ENCODE results near the gene C3AR1. TPM values are rescaled to one million over a fixed set of nuclear protein-coding genes. Genes with fewer than 3 reads are reported as not detected.
"Not testable (repeated sequence)": the region's sequence is repeated elsewhere in the genome, so short reads cannot be mapped to it uniquely, and the experiment has no call there.

The C3AR1 gene
- total RNA-seq, 1 experiment from 2014 or later: not detected

DNA sequence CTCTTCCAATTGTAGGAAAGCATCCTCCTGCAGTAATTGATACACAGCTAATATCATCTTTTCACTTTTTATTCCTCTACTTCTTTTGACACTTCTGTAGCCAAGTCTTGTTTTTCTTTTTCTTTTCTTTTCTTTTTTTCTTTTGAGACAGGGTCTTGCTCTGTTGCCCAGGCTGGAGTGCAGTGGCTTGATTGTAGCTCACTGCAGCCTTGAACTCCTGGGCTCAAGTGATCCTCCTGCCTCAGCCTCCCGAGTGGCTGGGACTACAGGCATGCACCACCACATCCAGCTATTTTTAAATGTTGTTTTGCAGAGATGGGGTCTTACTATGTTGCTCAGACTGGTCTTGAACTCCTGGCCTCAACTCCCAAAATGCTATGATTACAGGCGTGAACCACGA is 5.7 kb upstream of the C3AR1 start:
- DNase-seq (ENCODE audit: low read depth); in situ Hi-C loops (cut with HindIII; ENCODE audit: low pct_unique_long_range_greater_than_20kb, low sequenced_read_pairs): not testable (repeated sequence)

DNA sequence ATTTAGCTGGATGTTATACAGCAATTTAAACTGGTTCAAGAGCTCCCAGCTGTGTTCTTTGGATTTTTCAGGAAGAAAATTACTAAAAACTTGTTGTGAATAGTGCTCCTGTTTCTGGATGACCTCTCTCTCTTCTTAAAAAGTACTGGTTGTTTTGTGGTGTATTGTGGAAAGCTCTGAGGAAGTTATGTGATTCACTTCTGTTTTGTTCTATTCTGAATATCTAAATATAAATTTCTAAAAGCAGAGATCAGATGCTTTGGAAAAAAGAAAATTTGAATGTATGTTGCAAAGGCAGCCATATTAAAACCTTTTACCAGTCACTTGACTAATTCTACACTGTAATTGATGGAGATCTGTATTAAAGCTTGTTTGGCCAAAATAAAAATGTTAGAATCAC is 3.4 kb upstream of the C3AR1 start:
- no peak for DNase-seq (ENCODE audit: low read depth)
- in situ Hi-C loops (cut with HindIII; ENCODE audit: low pct_unique_long_range_greater_than_20kb, low sequenced_read_pairs): no loop called here

DNA sequence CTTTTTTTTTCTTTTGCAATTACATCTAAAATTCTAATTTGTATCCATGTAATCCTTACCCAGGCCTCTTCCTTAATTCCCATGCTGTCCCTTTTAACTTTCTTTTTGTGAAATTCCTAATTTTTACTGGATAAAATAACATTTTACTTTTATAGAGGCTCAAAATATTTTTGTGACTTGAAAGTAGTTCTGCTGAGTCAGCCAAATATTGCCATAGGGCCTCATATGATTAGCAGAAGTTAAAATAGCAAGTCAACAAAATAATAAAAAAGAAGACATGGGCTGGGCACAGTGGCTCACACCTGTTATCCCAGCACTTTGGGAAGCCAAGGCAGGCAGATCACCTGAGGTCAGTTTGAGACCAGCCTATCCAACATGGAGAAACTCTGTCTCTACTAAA is 2.0 kb downstream of the C3AR1 start:
- in situ Hi-C loops (cut with HindIII; ENCODE audit: low pct_unique_long_range_greater_than_20kb, low sequenced_read_pairs): no loop called here
- no peak for DNase-seq (ENCODE audit: low read depth)

DNA sequence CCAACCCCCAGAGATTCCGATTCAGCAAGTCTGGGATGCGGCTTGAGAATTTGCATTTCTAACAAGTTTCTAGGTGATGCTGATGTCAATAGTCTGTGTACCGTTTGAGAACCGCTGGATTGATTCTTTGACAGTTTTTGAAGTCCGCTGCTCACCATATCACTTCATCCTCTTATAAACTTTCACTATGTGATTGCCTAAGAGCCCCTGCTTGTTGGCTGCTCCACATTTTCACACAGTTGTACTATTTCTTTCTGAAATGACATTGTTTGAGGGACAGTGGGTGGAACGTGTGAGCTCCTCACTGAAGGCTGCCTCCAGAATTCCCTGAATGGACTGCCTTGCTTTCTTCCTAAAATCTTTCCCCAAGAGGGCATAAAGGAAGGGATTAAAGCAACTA is 7.7 kb downstream of the C3AR1 start:
- no peak for DNase-seq (ENCODE audit: low read depth)
- in situ Hi-C loops (cut with HindIII; ENCODE audit: low pct_unique_long_range_greater_than_20kb, low sequenced_read_pairs): no loop called here

DNA sequence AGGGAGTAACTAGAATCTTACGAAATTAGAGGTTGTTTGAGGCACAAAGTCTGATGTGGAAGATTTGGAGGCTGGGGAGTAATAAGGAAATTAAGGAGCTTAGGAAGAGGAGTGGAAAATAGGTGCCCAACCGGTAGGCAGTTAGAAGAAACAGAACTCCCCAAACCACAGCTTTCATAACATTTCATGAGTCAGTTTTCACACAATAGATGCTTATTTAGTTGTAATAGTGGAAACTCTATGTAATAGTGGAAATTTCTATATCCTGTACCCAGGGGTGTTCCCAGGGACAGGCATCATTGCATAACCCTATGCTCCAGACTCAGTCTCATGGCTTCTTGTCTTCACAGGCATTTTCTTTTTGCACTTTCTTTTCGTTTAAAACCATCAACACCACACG is 8.3 kb downstream of the C3AR1 start:
- no peak for DNase-seq (ENCODE audit: low read depth)
- in situ Hi-C loops (cut with HindIII; ENCODE audit: low pct_unique_long_range_greater_than_20kb, low sequenced_read_pairs): no loop called here

DNA sequence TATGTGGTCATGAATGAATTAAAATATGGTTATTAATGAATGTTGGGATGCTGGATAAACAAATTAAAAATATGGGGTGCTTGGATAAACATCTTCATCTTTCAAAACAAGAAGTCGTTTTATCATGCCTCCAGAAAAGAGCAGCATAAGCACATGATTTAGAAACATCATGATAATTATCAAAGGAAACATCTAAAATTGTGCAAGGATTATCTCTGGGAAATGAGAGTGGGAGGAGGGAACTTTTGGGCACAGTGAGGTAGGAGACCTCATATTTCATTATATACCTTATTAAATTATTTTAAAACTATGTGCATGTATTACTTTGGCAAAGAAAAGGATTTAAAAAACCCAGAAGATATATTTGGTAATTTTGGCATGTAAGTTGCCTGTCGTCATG is 8.9 kb downstream of the C3AR1 start:
- in situ Hi-C loops (cut with HindIII; ENCODE audit: low pct_unique_long_range_greater_than_20kb, low sequenced_read_pairs): no loop called here

DNA sequence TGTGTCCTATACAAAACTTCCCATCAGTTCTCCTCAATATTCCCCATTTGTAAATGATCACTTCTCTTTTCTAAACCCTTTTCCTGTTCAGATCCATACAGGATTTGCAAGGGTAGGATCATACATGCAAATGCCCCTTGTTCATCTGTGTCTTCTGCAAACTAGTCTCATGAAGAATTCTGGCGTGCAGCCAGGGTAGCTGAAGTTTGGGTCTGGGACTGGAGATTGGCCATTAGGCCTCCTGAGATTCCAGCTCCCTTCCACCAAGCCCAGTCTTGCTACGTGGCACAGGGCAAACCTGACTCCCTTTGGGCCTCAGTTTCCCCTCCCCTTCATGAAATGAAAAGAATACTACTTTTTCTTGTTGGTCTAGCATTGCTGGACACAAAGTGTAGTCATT is 11.3 kb downstream of the C3AR1 start:
- in situ Hi-C loops (cut with HindIII; ENCODE audit: low pct_unique_long_range_greater_than_20kb, low sequenced_read_pairs): no loop called here

More for the DNA sequence above, 8.9 kb downstream of the C3AR1 start:
- no peak for DNase-seq (ENCODE audit: low read depth)

DNA sequence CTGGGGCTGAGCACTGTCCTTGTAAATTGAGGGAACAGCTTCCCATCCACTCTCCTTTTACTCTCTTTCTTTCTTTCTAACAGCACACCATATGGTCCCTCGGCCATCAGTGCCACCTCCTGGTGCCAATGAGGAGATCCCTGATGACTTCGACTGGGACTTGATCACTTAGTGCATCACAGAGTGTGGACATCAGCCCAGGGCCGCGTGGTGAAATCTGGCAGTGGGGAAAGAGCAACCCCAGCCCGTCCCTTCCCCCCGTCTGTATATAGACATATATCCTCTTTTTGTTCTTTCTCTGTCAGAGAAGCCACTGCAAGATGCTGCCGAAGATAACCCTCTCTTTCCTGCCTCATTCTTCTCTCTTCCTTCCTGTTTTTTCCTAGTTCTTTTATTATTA is 13.5 kb downstream of the C3AR1 start:
- in situ Hi-C loops (cut with HindIII; ENCODE audit: low pct_unique_long_range_greater_than_20kb, low sequenced_read_pairs): no loop called here

More for the DNA sequence above, 11.3 kb downstream of the C3AR1 start:
- no peak for DNase-seq (ENCODE audit: low read depth)

DNA sequence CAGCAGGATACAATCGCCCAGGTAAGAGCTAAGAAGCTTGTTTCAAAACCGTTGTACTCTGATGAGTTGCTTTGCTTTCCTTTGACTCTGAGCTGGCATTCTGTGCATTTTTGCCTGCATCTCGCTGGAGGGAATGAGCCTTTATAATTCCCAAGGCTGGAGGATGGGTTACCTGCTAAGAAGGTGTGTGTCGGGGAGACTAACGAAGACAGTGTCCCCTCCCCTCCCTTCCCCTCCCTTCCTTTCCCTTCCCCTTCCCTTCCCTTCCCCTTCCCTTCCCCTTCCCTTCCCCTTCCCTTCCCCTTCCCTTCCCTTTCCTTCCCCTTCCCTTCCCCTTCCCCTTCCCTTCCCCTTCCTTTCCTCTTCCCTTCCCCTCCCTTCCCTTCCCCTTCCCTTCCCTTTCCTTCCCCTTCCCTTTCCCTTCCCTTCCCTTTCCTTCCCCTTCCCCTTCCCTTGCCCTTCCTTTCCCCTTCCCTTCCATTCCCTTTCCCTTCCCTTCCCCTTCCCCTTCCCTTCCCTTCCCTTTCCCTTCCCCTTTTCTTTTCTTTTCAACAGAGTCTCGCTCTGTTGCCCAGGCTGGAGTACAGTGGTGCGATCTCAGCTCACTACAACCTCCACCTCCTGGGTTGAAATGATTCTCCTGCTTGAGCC is 15.4 kb downstream of the C3AR1 start:
- in situ Hi-C loops (cut with HindIII; ENCODE audit: low pct_unique_long_range_greater_than_20kb, low sequenced_read_pairs): no loop called here
- DNase-seq (ENCODE audit: low read depth): no peak

More for the DNA sequence above, 13.5 kb downstream of the C3AR1 start:
- DNase-seq (ENCODE audit: low read depth): no peak

DNA sequence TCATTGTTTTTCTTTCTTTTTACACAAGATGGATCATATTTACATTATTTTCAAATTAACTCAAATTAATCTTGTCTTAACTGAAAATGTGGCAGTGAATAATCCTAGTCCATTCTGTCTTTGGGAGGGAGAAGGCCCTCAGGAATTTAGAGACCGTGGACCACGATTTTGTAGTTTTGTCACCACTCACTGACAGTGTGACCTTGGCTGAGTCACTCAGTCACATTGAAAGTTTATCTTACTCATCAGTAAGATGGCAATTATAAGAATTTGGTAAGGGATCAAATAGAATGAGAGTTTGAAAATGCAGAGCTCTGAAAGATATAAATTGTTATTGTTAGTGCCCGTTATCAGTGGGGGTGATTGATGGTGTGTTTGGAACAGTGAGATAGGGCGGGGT is 17.3 kb downstream of the C3AR1 start:
- no peak for DNase-seq (ENCODE audit: low read depth)

DNA sequence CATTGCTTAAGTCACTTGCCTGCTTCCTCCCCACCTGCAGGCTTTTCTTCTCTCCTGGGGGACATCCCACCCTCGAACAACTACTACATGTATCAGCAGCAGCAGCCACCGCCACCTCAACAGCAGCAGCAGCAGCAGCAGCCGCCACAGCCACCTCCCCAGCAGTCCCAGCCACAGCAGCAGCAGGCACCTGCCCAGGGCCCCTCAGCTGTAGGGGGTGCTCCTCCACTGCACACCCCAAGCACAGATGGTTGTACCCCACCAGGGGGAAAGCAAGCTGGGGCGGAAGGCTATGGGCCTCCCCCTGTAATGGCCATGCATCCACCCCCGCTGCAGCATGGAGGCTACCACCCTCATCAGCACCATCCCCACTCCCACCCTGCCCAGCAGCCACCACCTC is 18.3 kb downstream of the C3AR1 start:
- DNase-seq (ENCODE audit: low read depth): no peak
- in situ Hi-C loops (cut with HindIII; ENCODE audit: low pct_unique_long_range_greater_than_20kb, low sequenced_read_pairs): no loop called here

More for the DNA sequence above, 17.3 kb downstream of the C3AR1 start:
- in situ Hi-C loops (cut with HindIII; ENCODE audit: low pct_unique_long_range_greater_than_20kb, low sequenced_read_pairs): no loop called here

DNA sequence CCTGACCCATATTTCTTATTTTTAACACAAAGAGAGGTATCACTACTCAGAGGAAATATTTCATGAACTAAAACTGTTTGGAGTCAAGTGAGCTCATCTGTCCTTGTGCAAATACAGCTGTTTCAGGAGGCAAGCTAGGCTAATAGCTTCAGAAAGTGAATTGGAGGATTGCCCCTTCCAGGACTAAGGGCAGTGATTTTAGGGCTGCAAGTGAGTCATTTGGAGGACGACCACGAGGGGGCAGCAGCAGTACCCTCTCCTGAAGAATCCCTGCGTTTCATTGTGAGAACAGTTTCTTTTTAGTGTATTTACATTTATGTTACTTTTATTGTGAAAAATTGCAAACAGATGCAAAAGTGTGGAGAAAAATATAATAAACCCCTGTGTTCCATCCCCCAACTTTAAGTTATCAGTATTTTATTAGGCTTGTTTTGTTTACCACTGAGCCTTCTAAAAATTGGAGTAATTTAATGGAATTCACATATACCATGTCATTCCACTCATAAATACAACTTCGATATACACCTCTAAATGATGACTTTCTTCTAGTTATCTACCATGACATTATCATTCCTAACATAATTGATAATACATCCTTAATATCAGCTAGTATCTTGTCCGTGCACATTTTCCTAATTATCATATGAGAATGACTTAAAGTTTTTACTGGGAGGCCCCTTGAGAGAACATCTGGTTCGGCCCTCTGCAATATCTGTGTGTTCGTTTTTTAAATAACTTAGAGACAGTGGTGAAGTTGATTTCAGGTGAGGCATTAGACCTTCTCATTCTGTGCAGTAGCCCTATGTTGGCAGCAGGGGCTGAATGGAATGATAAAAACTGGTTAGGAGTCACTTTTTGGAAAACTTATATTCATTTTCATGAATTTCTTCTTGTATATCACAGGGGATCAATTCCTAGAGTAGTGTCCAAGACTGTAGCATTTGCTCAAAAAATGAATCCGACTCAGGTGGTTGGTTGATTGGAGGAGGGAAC is 19.9 kb downstream of the C3AR1 start:
- in situ Hi-C loops (cut with HindIII; ENCODE audit: low pct_unique_long_range_greater_than_20kb, low sequenced_read_pairs): no loop called here
- DNase-seq (ENCODE audit: low read depth): peak; percentile 56

DNA sequence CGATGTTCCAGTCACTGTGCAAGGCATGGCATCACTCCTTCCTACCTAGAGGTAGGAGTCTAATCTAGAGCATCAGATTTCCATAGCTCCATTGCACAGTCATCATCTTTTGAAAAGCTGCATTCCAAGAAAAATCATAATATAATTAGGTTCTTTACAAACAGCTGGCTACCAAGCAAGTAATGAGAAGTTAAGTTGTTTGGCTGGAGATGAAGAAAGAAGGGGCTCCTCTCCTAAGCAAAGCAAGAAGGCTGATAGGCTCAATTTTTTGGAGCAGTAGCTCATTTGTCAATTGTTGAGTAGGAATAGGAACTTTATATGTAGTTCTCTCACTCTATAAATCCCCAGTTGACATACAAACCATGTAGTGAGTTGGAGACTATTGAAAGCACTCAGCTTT is 25.4 kb downstream of the C3AR1 start:
- DNase-seq (ENCODE audit: low read depth): no peak
- in situ Hi-C loops (cut with HindIII; ENCODE audit: low pct_unique_long_range_greater_than_20kb, low sequenced_read_pairs): no loop called here

DNA sequence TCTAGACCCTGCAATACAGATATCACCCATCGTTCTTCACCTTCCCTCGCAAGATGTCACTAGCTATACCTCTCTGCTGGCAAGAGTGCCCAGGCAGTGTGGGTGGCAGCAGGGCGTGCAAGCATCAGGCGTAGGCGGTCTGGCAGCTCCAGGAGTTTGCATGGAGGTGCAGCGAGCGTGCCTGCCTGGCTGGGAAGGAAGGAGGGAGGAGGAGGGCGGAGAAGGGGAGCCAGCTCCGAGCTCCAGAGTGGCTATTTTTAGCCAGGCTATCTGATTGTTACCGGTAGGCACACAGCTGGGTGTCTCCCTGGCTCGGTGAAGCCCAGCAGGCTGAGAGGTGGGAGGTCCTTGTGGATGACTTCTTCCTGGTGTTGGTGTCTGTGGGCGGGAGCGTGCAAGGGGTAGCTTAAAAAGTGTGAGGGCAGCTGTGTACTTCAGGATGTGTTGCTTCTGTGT is 27.5 kb downstream of the C3AR1 start:
- in situ Hi-C loops (cut with HindIII; ENCODE audit: low pct_unique_long_range_greater_than_20kb, low sequenced_read_pairs): no loop called here
- peak; percentile 53 for DNase-seq (ENCODE audit: low read depth)

DNA sequence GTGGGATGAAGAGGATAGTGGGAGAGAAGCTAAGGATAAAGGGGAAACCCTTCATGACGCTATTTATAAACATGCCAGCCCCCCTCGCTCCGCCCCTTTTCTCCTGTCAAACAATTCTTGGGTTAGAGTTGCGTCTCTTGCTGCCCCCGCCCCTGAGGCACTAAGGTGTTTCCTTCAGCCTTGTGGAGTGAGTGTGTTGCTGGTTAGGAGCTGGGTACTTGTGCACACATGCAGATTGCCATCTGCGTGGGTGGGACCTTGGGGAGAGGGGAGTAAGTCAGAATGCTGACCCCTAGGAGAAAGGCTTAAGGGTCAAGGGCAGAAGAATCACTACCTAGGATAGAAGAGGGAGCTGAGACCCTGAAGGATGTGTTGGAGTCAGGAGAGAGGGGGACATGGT is 28.2 kb downstream of the C3AR1 start:
- no peak for DNase-seq (ENCODE audit: low read depth)
- in situ Hi-C loops (cut with HindIII; ENCODE audit: low pct_unique_long_range_greater_than_20kb, low sequenced_read_pairs): no loop called here

DNA sequence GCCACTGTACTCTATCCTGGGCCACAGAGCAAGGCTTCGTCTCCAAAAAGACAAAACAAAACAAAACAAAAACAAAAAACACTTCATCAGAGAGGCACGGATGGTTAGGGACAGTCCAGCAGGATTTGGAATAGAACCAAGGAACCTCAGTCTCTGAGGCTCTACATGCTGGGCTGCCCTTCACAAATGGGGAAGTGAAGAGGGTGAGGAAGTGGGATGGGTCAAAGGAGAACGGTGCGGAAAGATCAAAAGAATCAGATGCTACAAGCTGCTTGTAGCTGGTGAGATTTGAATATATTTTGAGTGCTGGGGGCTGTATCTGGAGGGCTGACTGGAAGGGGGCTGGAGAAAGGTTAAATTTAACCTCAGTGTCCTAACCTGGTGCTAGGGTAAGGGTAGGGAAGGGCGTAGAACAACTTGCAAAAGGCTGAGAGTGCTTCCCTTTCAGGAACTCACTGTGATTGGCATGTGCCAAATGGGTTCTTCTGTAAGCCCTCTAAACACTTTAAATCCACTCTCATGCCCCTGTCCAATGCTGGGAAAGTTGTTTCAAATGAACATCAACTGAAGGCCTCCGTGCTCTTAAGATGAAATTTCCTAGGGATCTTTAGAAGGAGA is 29.0 kb downstream of the C3AR1 start:
- DNase-seq (ENCODE audit: low read depth): no peak
- in situ Hi-C loops (cut with HindIII; ENCODE audit: low pct_unique_long_range_greater_than_20kb, low sequenced_read_pairs): no loop called here

DNA sequence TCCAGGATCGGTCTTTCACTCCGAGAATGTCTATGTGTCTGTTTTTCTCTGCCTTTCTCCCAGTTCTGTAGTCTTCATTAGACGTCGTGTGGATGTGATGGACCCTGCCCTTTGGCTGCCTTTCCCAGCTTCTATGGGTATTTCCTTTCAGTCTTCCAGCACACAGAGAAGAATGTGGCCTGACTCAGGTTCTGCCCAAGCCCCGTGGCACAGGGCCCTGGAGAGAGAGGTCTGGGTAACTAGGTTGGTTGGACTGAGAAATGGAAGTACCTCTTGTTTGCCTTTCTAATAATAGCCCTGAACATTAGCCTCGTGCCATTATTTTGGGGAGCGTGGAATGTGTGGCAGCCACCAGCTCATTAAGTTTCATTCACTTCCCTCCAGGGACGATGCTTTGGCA is 29.8 kb downstream of the C3AR1 start:
- in situ Hi-C loops (cut with HindIII; ENCODE audit: low pct_unique_long_range_greater_than_20kb, low sequenced_read_pairs): no loop called here
- DNase-seq (ENCODE audit: low read depth): no peak

DNA sequence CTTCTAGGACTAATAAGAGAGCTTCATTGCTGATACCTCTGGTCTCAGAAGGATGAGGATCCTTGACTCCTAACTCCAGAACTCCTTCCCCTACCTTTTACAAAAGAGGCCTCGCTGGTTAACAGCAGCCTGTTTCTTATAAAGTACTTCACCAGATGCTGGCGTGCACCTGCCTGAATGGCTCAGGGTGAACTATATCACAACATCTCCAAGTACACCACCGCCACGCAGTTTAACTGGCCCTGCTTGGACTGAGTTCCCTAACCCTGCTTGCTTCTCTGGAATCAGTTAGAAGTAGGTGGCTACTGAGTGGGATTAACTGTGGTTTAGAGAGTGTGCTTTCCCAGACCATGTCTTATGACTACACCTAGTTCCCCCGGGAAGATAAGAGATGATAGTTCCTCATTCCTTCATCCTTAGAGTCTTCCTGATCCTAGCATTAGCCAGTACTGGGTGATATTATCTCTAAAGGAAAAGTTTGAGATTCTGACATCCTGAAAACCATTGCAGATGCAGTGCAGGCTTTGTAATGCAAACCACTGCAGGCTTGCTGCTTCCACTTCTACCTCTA is 30.6 kb downstream of the C3AR1 start:
- DNase-seq (ENCODE audit: low read depth): no peak
- in situ Hi-C loops (cut with HindIII; ENCODE audit: low pct_unique_long_range_greater_than_20kb, low sequenced_read_pairs): no loop called here

DNA sequence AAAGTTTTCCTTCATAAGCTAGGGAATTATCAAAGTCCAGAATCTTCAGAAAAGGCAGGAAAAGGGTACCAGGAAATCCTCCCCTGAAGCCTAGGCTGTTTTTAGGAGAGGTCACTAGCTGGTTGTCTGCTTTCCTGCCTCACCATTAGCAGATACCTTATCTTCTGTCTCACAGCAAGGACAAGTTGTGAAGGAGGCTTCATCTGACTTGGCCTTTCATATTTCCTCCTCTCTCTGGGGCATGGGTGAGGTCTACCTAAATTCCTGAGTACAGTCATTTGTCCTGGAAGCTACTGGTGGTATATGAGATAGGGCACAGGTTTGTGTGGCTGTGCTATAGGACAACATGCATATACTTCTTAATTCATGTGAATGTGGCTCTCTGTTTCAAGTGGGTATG is 31.4 kb downstream of the C3AR1 start:
- in situ Hi-C loops (cut with HindIII; ENCODE audit: low pct_unique_long_range_greater_than_20kb, low sequenced_read_pairs): no loop called here
- DNase-seq (ENCODE audit: low read depth): no peak

Data from Caki2 (cell line).